ENCODE data around the gene LIN9.
"Not testable (repeated sequence)": the region's sequence is repeated elsewhere in the genome, so short reads cannot be mapped to it uniquely, and the experiment has no call there.

LIN9 gene

GRCh38 chr1:226272233-226272902 lies 36.6 kb downstream of the LIN9 start:
- not testable (repeated sequence) for DNase-seq

- no peak for DNase-seq
Observed at GRCh38 chr1:226268421-226269124, 40.4 kb downstream of the LIN9 start.

- no peak for DNase-seq
Observed at GRCh38 chr1:226261818-226262217, 47.1 kb downstream of the LIN9 start.

- DNase-seq: no peak
Observed at GRCh38 chr1:226255380-226255779, 53.6 kb downstream of the LIN9 start.

DNA sequence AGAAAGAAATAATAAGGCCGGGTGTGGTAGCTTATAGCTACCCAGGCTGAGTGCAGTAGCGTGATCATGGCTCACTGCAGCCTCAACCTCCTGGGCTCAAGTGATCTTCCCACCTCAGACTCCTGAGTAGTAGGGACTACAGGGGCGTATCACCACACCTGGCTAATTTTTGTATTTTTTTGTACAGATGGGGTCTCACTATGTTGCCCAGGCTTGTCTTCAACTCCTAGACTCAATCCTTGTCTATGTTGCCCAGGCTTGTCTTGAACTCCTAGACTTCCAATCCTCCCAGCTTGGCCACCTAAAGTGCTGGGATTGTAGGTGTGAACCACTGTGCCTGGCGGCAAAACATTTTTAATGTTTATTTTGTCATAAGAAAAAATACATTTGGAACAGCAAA lies 55.0 kb downstream of the LIN9 start:
- no peak for DNase-seq

- DNase-seq: not testable (repeated sequence)
Observed at GRCh38 chr1:226252841-226253240, 56.1 kb downstream of the LIN9 start.

DNA sequence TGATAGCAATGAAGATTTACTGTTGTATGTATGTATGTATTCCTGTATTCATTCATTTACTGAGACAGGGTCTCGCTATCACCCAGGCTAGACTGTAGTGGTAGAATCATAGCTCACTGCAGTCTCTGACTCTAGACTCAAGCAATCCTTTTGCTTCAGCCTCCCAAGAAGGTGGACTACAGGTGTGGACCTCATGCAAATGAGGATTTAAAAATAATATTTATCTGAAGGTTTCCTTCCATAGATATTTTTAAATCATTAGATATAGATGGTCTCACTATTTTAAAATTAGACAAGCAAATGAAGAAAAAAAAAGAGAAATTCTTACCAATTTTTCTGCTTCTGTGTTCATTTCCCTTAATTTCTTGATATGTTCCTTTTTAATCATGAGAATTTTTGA lies 58.5 kb downstream of the LIN9 start:
- DNase-seq: no peak

DNA sequence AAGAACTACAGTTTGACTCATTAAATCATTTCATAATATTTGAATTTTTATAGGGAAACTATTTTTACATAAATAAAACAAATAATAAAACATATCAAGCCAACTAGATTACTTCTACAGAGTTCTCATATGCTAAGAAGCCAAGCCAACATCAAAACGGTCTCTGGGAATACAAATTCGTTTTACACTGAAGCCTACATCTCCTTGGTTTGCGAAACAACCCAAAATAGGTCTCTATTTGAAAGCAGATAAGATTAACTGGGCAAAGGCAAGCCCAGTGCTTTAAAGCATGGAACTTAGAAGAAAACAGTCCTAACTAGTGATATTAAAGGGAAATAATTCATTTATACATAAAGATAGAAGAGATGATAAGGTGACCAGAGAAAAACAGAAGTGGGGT lies 60.2 kb downstream of the LIN9 start:
- DNase-seq: no peak

GRCh38 chr1:226248091-226248490 lies 60.9 kb downstream of the LIN9 start:
- peak in 2 of 4 experiments; percentile 43 to 45 for DNase-seq

DNA sequence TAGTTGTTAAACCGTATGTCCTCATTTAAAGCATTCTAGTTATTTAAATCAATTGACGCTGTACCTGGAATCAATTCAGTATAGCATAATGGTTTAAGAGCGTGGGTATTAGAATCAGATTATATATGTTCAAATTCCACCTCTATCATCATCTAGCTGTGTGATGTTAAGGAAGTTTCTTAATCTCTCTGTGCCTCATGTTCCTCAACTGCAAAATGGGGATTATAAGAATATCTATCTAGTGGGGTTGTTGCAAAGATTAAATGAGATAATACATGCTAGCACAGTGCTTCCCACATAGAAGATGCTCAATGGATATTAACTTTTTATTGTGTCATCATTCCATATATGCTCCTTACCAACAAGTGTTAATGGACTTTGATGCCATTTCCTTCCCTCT lies 69.5 kb downstream of the LIN9 start:
- no peak for DNase-seq

DNA sequence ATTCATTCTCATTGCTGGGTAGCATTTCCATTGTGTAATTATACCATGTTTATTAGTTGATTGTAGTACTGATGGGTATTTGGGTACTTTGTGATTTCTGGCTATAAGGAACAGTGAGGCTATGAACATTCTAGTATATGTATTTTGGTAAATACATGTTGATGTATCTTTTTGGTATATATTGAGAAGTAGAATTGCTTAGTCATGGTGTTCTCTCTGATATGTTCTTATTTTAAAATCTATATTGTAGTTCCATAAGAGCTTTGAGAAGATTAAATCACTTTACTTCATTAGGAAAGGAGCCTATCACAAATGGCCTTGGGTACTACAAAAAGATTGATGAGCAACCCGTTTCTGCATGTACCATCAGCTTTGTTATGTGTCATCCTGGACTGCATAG lies 72.1 kb downstream of the LIN9 start:
- DNase-seq: no peak

- no peak for DNase-seq
Observed at GRCh38 chr1:226233806-226234205, 75.2 kb downstream of the LIN9 start.

DNA sequence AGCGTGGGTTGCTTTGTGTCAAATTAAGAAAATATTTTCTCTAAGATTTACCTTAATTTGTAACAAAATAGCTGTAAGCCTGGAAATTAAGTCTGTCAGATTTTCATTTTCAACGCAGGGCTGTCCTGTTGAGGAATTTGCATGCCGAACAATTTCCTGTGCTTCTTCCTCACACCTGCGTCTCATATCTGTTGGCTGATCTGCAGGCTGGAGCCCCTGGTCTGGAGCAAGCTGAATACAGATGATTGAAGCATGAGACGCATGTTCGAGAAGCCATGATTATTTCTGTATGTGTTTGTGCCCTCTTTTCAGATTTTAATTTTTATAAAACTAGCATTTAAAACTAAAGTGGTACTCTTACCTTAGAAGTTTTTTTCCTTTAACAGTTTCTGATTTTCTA lies 75.7 kb downstream of the LIN9 start:
- no peak for DNase-seq

- DNase-seq: no peak
Observed at GRCh38 chr1:226226601-226227000, 82.4 kb downstream of the LIN9 start.

GRCh38 chr1:226223786-226224244 lies 85.1 kb downstream of the LIN9 start:
- DNase-seq: peak in 3 of 4 experiments; percentile 3 to 28 (median 18)

- no peak for DNase-seq
Observed at GRCh38 chr1:226223157-226223785, 85.7 kb downstream of the LIN9 start, which contains the start of gene MIXL1. Gene MIXL1 (plus strand): TSS chr1:226223664. CDS start chr1:226223682, 18 bp downstream.

GRCh38 chr1:226222686-226223085 lies 86.3 kb downstream of the LIN9 start:
- DNase-seq: no peak

DNA sequence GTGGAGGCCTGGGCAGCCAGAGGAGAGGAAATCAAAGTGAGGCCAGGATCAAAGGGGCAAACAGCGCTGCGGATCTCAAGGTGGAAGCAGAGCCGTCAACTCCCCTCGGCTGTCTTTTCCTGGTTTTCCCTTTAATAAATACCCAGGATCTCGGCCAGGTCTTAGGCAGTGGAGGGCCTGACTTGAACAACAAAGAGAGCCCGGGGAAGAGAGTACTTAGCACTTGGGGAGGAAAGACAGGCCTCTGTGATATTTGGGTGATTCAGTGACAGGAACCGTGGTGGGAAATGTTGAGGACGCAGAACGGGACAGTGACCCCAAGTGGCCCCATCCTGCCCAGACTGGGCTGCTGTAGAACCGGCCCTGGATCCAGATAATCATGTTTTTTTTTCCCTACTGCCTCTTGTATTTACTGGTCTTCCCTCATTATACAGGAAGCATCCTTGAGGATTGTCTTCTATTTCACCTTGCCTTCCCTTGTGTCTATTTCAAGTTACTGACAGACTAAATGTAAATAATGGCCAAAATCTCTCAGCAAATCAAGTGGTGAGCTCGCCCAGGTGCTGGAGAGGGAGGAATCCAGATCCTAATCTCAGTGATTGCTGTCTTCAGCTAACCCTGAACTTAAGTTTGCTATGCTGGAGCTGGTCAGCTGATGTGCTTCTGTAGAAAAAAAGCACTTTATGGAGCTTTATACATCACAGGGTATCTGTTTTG lies 88.3 kb downstream of the LIN9 start:
- DNase-seq: no peak

DNA sequence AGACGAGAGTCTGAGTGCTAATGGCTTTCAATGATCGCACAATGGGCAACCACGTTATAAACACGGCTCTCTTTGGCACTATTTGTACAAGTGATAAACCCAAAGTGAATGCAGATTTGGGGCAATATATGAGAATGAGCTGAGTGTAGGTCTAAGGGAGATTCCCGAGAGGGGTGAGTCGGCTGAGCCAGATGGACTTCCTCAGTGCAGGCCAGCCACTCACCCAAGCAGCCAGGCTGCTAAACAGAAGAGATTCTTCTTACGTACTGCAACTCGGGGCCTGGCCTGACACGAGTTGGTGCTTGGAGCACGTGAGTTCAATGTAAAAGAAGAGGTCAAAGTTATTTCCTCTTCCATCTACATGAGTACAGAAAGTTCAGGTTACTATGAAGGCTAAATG lies 91.7 kb downstream of the LIN9 start:
- peak in 2 of 4 experiments; percentile 7 to 28 for DNase-seq

DNA sequence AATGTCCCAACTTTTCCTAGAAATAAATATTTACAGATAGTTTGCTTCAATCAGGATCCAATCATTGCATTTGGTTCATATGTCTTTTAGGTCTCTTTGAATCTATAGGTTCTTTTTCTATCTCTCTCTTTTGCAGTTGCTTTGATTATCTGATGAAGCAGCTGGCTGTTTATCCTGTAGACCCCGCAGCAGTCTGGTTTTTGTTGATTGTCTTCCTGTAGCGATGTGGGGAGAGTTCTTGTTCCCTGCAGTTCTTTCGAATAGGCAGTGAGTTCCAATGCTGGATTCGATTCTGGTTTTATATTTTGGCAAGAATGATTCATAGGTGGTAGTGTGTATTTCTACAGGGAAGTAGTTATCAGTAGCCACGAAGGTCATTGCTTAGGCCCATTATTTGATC lies 92.9 kb downstream of the LIN9 start:
- no peak for DNase-seq

- no peak for DNase-seq
Observed at GRCh38 chr1:226215239-226215638, 93.7 kb downstream of the LIN9 start.

DNA sequence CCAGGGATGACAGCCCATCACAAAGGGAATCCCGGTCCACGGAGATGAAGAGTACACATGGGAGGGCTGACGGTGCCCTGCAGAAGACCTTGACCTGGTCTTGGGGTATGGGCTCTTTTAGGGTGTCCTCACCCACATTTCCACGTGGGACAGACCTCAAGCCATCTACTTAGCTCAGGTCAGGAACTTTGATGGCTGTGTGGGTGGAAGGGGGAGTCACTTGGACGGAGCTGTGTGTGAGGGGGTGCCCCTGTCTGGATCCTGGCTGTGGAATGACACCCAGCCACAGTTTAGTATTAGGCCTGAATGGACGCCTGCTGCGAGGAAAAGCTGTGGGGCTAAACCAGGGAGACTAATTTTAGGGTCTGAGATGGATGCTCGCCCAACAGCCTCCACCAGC lies 96.4 kb downstream of the LIN9 start:
- DNase-seq: no peak

- DNase-seq: no peak
Observed at GRCh38 chr1:226211181-226211821, 97.7 kb downstream of the LIN9 start.

All from suppressor macrophage (primary cell).